GM20000 (cell line): Measurements from ENCODE around the gene IMPACT.

ENCODE experiments used
- DNase-seq: peaks from one replicate; pipeline ENCODE4 v3.0.0; 2012; ENCODE audit warnings: low spot score
- CTCF ChIP-seq: IDR thresholded peaks from 2 replicates; pipeline ENCODE4 v1.5.1; 2012; ENCODE audit warnings: mild to moderate bottlenecking, control low read depth; ENCODE audit errors: extremely low read depth, missing control alignments

Gene IMPACT

GRCh38 chr18:24402209-24402785 lies 24.2 kb upstream of the IMPACT start:
- no peak for DNase-seq
- TF ChIP-seq CTCF, result no peak

DNA sequence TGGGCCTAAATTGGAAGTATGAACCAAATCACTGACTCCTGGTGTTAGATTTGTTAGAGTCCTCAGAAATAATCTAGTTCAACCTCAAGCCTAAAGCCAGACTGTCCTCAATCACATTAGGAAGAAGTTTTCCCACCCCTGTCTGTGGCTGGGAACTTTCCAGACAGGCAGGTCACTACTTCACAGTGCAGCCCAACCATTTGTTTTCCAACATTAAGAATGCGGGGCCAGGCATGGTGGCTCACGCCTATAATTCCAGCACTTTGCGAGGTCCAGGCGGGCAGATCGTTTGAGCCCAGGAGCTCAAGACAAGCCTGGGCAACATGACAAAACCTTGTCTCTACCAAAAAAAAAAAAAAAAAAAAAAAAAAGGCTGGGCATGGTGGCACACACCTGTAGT lies 23.4 kb upstream of the IMPACT start:
- TF ChIP-seq CTCF, result no peak
- no peak for DNase-seq

GRCh38 chr18:24404591-24404990 lies 21.9 kb upstream of the IMPACT start:
- DNase-seq, result no peak
- TF ChIP-seq CTCF, result no peak

- DNase-seq, result no peak
These were observed 18.0 kb upstream of the IMPACT start for GRCh38 chr18:24408496-24408895.

GRCh38 chr18:24413148-24413547 lies 13.3 kb upstream of the IMPACT start:
- TF ChIP-seq CTCF, result no peak

More at GRCh38 chr18:24408496-24408895, 18.0 kb upstream of the IMPACT start:
- no peak for TF ChIP-seq CTCF

DNA sequence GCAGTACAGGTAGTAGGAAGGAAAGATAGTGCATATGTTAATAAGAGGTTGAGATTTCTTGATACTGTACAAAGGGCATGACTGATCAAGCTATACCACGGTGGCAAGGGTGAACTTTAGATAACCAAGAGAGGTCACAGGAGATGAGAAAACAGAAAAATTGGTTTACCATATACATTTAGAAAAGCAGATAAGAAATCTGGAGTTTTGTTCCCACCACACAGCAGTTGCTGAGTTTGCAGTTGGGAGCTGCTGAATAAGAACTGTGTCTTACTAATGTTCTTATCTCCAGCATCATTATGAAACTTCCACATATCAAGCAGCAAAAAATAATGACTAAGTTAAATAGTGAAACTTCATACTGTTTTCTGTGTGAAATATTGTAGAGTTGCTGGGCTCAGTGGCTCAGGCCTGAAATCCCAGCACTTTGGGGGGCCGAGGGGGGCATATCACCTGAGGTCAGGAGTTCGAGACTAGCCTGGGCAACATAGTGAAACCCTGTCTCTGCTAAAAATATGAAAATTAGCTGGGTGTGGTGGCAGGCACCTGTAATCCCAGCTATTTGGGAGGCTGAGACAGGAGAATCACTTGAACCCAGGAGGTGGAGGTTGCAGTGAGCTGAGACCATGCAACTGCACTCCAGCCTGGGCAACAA lies 12.0 kb upstream of the IMPACT start:
- TF ChIP-seq CTCF, result no peak
- no peak for DNase-seq

More at GRCh38 chr18:24413148-24413547, 13.3 kb upstream of the IMPACT start:
- no peak for DNase-seq

DNA sequence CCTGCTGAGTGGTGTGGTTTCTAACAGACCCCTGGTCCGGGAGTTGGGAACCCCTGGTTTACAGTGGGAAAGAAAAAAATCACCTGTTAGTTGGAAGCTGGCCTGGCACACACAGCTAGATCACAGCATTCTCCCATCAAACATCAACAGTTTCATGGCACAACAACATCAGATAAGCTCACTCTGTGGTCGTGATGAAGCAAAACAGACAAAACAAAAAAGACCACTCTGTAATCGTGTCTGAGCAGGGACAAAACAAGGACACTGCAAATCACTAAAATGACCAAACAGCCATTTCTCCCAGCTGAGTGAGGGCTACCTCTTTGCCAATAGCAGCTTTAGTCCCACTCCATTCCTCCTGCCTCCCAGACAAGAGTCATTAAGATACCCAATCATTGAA lies 9.0 kb upstream of the IMPACT start:
- TF ChIP-seq CTCF, result no peak
- no peak for DNase-seq
